ENCODE measurements around the gene PAEP.

- TF ChIP-seq YY1 (IDR thresholded peaks at IDR 0.05): no peak
- TF ChIP-seq MAX (IDR thresholded peaks at IDR 0.05): no peak
- no peak for TF ChIP-seq CTCF (IDR thresholded peaks at IDR 0.05; ENCODE audit: low read depth, low read length, missing input control)
- TF ChIP-seq RAD21 (IDR thresholded peaks at IDR 0.05): no peak
- TF ChIP-seq SP1 (IDR thresholded peaks at IDR 0.05): no peak
- TF ChIP-seq HNF4A (conservative IDR thresholded peaks at IDR 0.05): no peak
- no peak for TF ChIP-seq EGR1 (IDR thresholded peaks at IDR 0.05; ENCODE audit: low read depth in 2 of 2)
- TF ChIP-seq ATF3 (IDR thresholded peaks at IDR 0.05): no peak
- TF ChIP-seq REST (IDR thresholded peaks at IDR 0.05): no peak
- TF ChIP-seq JUND (IDR thresholded peaks at IDR 0.05): no peak
Measured at GRCh38 chr9:135614821-135615665, 53.5 kb downstream of the PAEP start.
